ENCODE data around the gene UGCG. TPM values are rescaled to one million over a fixed set of nuclear protein-coding genes. Genes with fewer than 3 reads are reported as not detected.
A peak's percentile ranks its signal among the peaks of the same experiment; 100 is the strongest.

Gene UGCG
- total and polyA plus RNA-seq, 2 of the 4 experiments (the other 2 are of a cell fraction) = 84.2 to 104 TPM

- WGBS, 2 experiments (ENCODE audit: extremely low coverage in 2 of 2, insufficient read length in 1 of 2) = no CpG with 5 or more reads among the region's 5 CpGs
- peaks cover 0 to 8% of the 10 kb centered on the region in 2 experiments; a peak in 2 of 4 replicates for H3K79me1 ChIP-seq (ENCODE audit: low read depth in 1 of 2, low read length in 2 of 2)
- H3K4me3 ChIP-seq (ENCODE audit: insufficient read depth, low read depth, low read length) = no peak overlapping the region
- H3K18ac ChIP-seq (ENCODE audit: low read depth, low read length) = peak overlapping the region; percentile 62; the same call in 1 of the 2 replicates
- H3K4me2 ChIP-seq (ENCODE audit: low read depth, low read length) = no peak overlapping the region
- H3K4me1 ChIP-seq (ENCODE audit: control insufficient read depth, insufficient read depth, low read length) = peaks cover 15% of the 10 kb centered on the region; the same call in 1 of the 2 replicates
- H3K9me1 ChIP-seq (ENCODE audit: insufficient read depth, low read length) = peaks cover 14% of the 10 kb centered on the region
- peak overlapping the region; percentile 43; the same call in 1 of the 2 replicates for H4K5ac ChIP-seq (ENCODE audit: low read depth, low read length)
- in situ Hi-C loops (cut with MboI; ENCODE audit: low sequenced_read_pairs) (no loop called here), intact Hi-C loops (cut with micrococcal nuclease) (loop anchor here (1.0 kb wide), 1 partner anchor 109 kb away; no protein-coding TSS in a partner anchor), dilution Hi-C loops (cut with HindIII; ENCODE audit: low sequenced_read_pairs, unreplicated experiment) (no loop called here)
- H3K4ac ChIP-seq (ENCODE audit: low read depth, low read length) = peak overlapping the region; percentile 85
- H3K27me3 ChIP-seq (ENCODE audit: control insufficient read depth, insufficient read depth, low read length) = no peaks in the 10 kb centered on the region
- no TSS peak for BruUV-seq (replicated peaks)
- H2AK9ac ChIP-seq (replicated peaks; ENCODE audit: low read depth, low read length, poor library complexity) = no peak overlapping the region
- H4K91ac ChIP-seq (ENCODE audit: insufficient read depth, low read depth, low read length) = peak overlapping the region; percentile 76; the same call in 1 of the 2 replicates
- CTCF ChIA-PET = no interaction called here
- H2AK5ac ChIP-seq (ENCODE audit: low read depth, low read length) = peak overlapping the region; percentile 99
- POLR2A ChIA-PET (ENCODE audit: unreplicated experiment) = interaction anchor here (0.7 kb wide), 1 partner anchor 220 kb away, joined by 9 read pairs; no protein-coding TSS in a partner anchor
- peak overlapping the region; percentile 48; the same call in 1 of the 2 replicates for H3K27ac ChIP-seq (ENCODE audit: insufficient read depth, low read length)
- DNase-seq (peak; percentile 99), ATAC-seq (ENCODE audit: low read depth) (peak; percentile 82)
- H2BK15ac ChIP-seq (ENCODE audit: low read depth, low read length) = no peak overlapping the region; the same call in 2 of the 3 replicates
- peak overlapping the region; percentile 97 for H2BK5ac ChIP-seq (ENCODE audit: low read depth, low read length, poor library complexity, severe bottlenecking)
- no peak overlapping the region for H3K9ac ChIP-seq (ENCODE audit: low read depth, low read length)
- no peak overlapping the region for H3K23ac ChIP-seq (ENCODE audit: low read depth, low read length)
- H3K9me3 ChIP-seq (ENCODE audit: control insufficient read depth, insufficient read depth, low read length) = no peaks in the 10 kb centered on the region
- no peaks in the 10 kb centered on the region for H3K36me3 ChIP-seq (ENCODE audit: control insufficient read depth, insufficient read depth, low read length)
- H2BK20ac ChIP-seq (ENCODE audit: low read depth, low read length) = peak overlapping the region; percentile 94; the same call in 1 of the 2 replicates
- peak overlapping the region in 1 of 2 experiments; percentile 77; a peak in 2 of 4 replicates for H4K8ac ChIP-seq (ENCODE audit: low read depth in 2 of 2, low read length in 2 of 2)
- peak overlapping the region; percentile 88 for H2BK120ac ChIP-seq (ENCODE audit: low read depth, low read length)
- H3K56ac ChIP-seq (ENCODE audit: extremely low read depth, insufficient read depth, low read length) = no peak overlapping the region
- peak overlapping the region; percentile 54 for H2AFZ ChIP-seq (replicated peaks; ENCODE audit: low read length, poor library complexity)
- H4K20me1 ChIP-seq (ENCODE audit: insufficient read depth, low read length) = no peaks in the 10 kb centered on the region
- H3K14ac ChIP-seq (replicated peaks; ENCODE audit: low read depth, low read length) = peak overlapping the region; percentile 68
- no peak for TF ChIP-seq POLR2A (IDR thresholded peaks at IDR 0.05; ENCODE audit: low read depth, low read length)
- no peak; the same call in 1 of the 2 replicates for TF ChIP-seq NFE2L2 (IDR thresholded peaks at IDR 0.05; ENCODE audit: low read depth, low read length)
- TF ChIP-seq MXI1 (IDR thresholded peaks at IDR 0.05; ENCODE audit: borderline replicate concordance, low read depth, low read length) = no peak
- TF ChIP-seq BHLHE40 (IDR thresholded peaks at IDR 0.05; ENCODE audit: low read depth, low read length) = peak; percentile 65; the same call in 1 of the 2 replicates
- TF ChIP-seq FOS (IDR thresholded peaks at IDR 0.05; ENCODE audit: low read depth, low read length) = peak; percentile 93
- no peak for TF ChIP-seq RCOR1 (IDR thresholded peaks at IDR 0.05; ENCODE audit: insufficient replicate concordance, low read length)
- no peak for TF ChIP-seq ELK1 (IDR thresholded peaks at IDR 0.05; ENCODE audit: borderline replicate concordance, low read depth, low read length)
- peak; percentile 20; the same call in 1 of the 2 replicates for TF ChIP-seq RAD21 (IDR thresholded peaks at IDR 0.05; ENCODE audit: low read length)
- TF ChIP-seq USF2 (IDR thresholded peaks at IDR 0.05; ENCODE audit: low read depth, low read length) = peak; percentile 54
- TF ChIP-seq SMC3 (IDR thresholded peaks at IDR 0.05; ENCODE audit: low read depth, low read length) = no peak
- peak; percentile 89 for TF ChIP-seq CEBPB (IDR thresholded peaks at IDR 0.05; ENCODE audit: low read depth, low read length)
- peak; percentile 22; the same call in 1 of the 2 replicates for TF ChIP-seq CTCF (conservative IDR thresholded peaks at IDR 0.05; ENCODE audit: low read depth, low read length)
- TF ChIP-seq MAZ (IDR thresholded peaks at IDR 0.05; ENCODE audit: borderline replicate concordance, low read depth, low read length) = no peak
- TF ChIP-seq RFX5 (IDR thresholded peaks at IDR 0.05; ENCODE audit: low read depth, low read length) = no peak
- no peak for TF ChIP-seq CHD1 (IDR thresholded peaks at IDR 0.05; ENCODE audit: low read depth, low read length)
Measured at GRCh38 chr9:111965566-111966019, 69.0 kb downstream of the UGCG start.
